ENCODE data around the gene OR6P1. TPM values are rescaled to one million over a fixed set of nuclear protein-coding genes. Genes with fewer than 3 reads are reported as not detected.

The OR6P1 gene
- total RNA-seq, 1 experiment from 2014 or later: not detected

DNA sequence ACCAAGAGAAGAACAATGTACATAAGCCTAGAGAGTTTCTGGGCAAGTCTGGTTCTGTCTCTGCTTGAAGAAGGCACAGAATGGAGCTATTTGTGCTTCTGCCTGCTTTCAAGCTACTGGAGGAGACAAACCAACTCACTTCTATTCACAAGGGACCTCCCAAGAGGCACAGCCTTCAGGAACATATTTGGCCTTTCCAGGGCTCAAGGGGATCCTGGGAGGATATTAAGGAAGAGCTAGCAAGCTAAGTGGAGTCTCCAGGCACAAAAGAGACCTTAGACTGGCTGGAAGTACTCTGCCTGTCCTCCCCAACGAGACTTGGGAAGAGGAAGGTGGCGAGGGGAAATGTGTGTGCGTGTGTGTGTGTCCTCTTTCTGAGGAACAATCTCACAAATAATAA is 16.0 kb downstream of the OR6P1 start, which contains the start of gene OR6Y1:
Gene OR6Y1, minus strand, starts transcription at position 54 of the 400 bp plus-strand sequence. CDS start 6,300 bp downstream, outside the sequence.
- Histone ChIP-seq H2BK20ac (ENCODE audit: low read depth, low read length, poor library complexity, severe bottlenecking) (no peak within 1 kb of the TSS), H3K4me1 (ENCODE audit: insufficient read depth, low read length) (no peaks in the 10 kb centered on the region), H3K79me1 (ENCODE audit: insufficient read depth, low read depth, low read length, poor library complexity, severe bottlenecking) (no peaks in the 10 kb centered on the region), H4K8ac (replicated peaks; ENCODE audit: insufficient read length, low read depth, low read length) (no peak within 1 kb of the TSS), H2BK5ac (ENCODE audit: insufficient read length, low read length) (no peak within 1 kb of the TSS), H3T11ph (ENCODE audit: low read length) (no peak within 1 kb of the TSS), H3K23me2 (ENCODE audit: insufficient read length, low read depth, low read length, poor library complexity, severe bottlenecking) (no peaks in the 10 kb centered on the region), H3K4ac (ENCODE audit: low read depth, low read length) (no peak within 1 kb of the TSS), H3K9me3 (ENCODE audit: control insufficient read depth, low read depth, low read length) (no peaks in the 10 kb centered on the region), H3K23ac (ENCODE audit: insufficient read length, low read depth, low read length) (no peak within 1 kb of the TSS), H2AK5ac (ENCODE audit: insufficient read length, low read length) (no peak within 1 kb of the TSS), H3K56ac (ENCODE audit: insufficient read length, low read depth, low read length) (no peak within 1 kb of the TSS), H4K20me1 (ENCODE audit: control insufficient read depth, insufficient read depth, insufficient read length) (no peaks in the 10 kb centered on the region), H3K4me2 (ENCODE audit: insufficient read depth, insufficient read length, low read length) (no peak within 1 kb of the TSS), H3K27ac (ENCODE audit: insufficient read length, low read depth, low read length) (no peak within 1 kb of the TSS), H3K27me3 (ENCODE audit: insufficient read depth, low read length) (no peaks in the 10 kb centered on the region), H2BK120ac (ENCODE audit: low read depth, low read length, poor library complexity, severe bottlenecking) (no peak within 1 kb of the TSS), H4K5ac (ENCODE audit: insufficient read length, low read depth, low read length) (no peak within 1 kb of the TSS), H2AFZ (ENCODE audit: low read length) (no peak within 1 kb of the TSS), H3K14ac (ENCODE audit: insufficient read depth, low read length) (no peak within 1 kb of the TSS), H3K9ac (ENCODE audit: extremely low read depth, insufficient read length, low read length) (no peak within 1 kb of the TSS), H4K91ac (ENCODE audit: insufficient read length, low read depth, low read length) (no peak within 1 kb of the TSS), H3K18ac (ENCODE audit: insufficient read length, low read depth, low read length) (no peak within 1 kb of the TSS), H3K79me2 (ENCODE audit: insufficient read depth, low read length) (no peaks in the 10 kb centered on the region), H2BK15ac (ENCODE audit: low read depth, low read length) (no peak within 1 kb of the TSS), H2BK12ac (ENCODE audit: insufficient read length, low read depth, low read length) (no peak within 1 kb of the TSS)
- DNase-seq: no peak
- no peak within 1 kb of the TSS; a peak in 1 of 7 replicates for H3K27ac Mint-ChIP-seq
- WGBS (ENCODE audit: extremely low coverage, insufficient read length, low lambda C conversion rate): no CpG with 5 or more reads among the region's 3 CpGs
- H3K36me3 Mint-ChIP-seq (ENCODE audit: insufficient read depth in 1 of 3, low read depth in 3 of 3): no peaks in the 10 kb centered on the region
- H3K4me3 Mint-ChIP-seq: no peak within 1 kb of the TSS
- no peaks in the 10 kb centered on the region for H3K4me1 Mint-ChIP-seq
- TF ChIP-seq, protein P1, sequence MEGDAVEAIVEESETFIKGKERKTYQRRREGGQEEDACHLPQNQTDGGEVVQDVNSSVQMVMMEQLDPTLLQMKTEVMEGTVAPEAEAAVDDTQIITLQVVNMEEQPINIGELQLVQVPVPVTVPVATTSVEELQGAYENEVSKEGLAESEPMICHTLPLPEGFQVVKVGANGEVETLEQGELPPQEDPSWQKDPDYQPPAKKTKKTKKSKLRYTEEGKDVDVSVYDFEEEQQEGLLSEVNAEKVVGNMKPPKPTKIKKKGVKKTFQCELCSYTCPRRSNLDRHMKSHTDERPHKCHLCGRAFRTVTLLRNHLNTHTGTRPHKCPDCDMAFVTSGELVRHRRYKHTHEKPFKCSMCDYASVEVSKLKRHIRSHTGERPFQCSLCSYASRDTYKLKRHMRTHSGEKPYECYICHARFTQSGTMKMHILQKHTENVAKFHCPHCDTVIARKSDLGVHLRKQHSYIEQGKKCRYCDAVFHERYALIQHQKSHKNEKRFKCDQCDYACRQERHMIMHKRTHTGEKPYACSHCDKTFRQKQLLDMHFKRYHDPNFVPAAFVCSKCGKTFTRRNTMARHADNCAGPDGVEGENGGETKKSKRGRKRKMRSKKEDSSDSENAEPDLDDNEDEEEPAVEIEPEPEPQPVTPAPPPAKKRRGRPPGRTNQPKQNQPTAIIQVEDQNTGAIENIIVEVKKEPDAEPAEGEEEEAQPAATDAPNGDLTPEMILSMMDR (conservative IDR thresholded peaks at IDR 0.05): no peak
- no peaks in the 10 kb centered on the region for H3K9me3 Mint-ChIP-seq
- no peaks in the 10 kb centered on the region for H3K27me3 Mint-ChIP-seq (ENCODE audit: low read depth)
